ENCODE measurements around the gene PTBP1. TPM values are rescaled to one million over a fixed set of nuclear protein-coding genes. Genes with fewer than 3 reads are reported as not detected.

The PTBP1 gene
- total and polyA plus RNA-seq, 2 of the 13 experiments (the other 11 are each of a cell fraction or from before 2014, with no cell fraction given): 195 to 288 TPM

GRCh38 chr19:840519-841206, 43.4 kb downstream of the PTBP1 start, which contains the start of gene PRTN3:
TSS of gene PRTN3 (plus strand) at chr19:840999. CDS start at chr19:841009, 10 bp downstream.
- H3K4me2 ChIP-seq (ENCODE audit: low read depth, low read length): no peak within 1 kb of the TSS
- BruUV-seq (replicated peaks): no TSS peak
- intact Hi-C loops (cut with micrococcal nuclease; ENCODE audit: unreplicated experiment) (no loop called here), in situ Hi-C loops (cut with HindIII; ENCODE audit: extremely low pct_ligation_motif_present, low pct_unique_long_range_greater_than_20kb) (no loop called here)
- no peak for DNase-seq (ENCODE audit: low spot score)
- ATAC-seq: no peak
- no peak within 1 kb of the TSS for H2AFZ ChIP-seq (ENCODE audit: low read length)
- H3K27ac ChIP-seq (ENCODE audit: extremely low read length, insufficient read depth, low read length): no peak within 1 kb of the TSS
- no peaks in the 10 kb centered on the region for H3K9me3 ChIP-seq (ENCODE audit: low read length)
- peaks cover 29% of the 10 kb centered on the region for H3K4me1 ChIP-seq (ENCODE audit: insufficient read depth, low read length)
- peak; percentile 75; the same call in 1 of the 2 replicates for TF ChIP-seq HNRNPL (IDR thresholded peaks at IDR 0.05; ENCODE audit: low read depth, low read length)
- no peak for TF ChIP-seq YEATS4 (CRISPR knock-in tag; IDR thresholded peaks at IDR 0.05; ENCODE audit: borderline replicate concordance)
- TF ChIP-seq SNAI1 (CRISPR knock-in tag; IDR thresholded peaks at IDR 0.05; ENCODE audit: borderline replicate concordance): no peak
- TF ChIP-seq ZNF687 (CRISPR knock-in tag; IDR thresholded peaks at IDR 0.05): peak; percentile 44; the same call in 1 of the 2 replicates
- TF ChIP-seq ZNF7 (CRISPR knock-in tag; IDR thresholded peaks at IDR 0.05): no peak
- TF ChIP-seq ARID2 (CRISPR knock-in tag; IDR thresholded peaks at IDR 0.05; ENCODE audit: borderline replicate concordance): no peak
- TF ChIP-seq GLMP (CRISPR knock-in tag; IDR thresholded peaks at IDR 0.05; ENCODE audit: borderline replicate concordance): no peak
- TF ChIP-seq FOXP1 (IDR thresholded peaks at IDR 0.05): no peak
- TF ChIP-seq FOXP1 (CRISPR knock-in tag; IDR thresholded peaks at IDR 0.05): no peak
- TF ChIP-seq ZNF704 (CRISPR knock-in tag; IDR thresholded peaks at IDR 0.05; ENCODE audit: borderline replicate concordance): no peak
- TF ChIP-seq FOXO4 (CRISPR knock-in tag; conservative IDR thresholded peaks at IDR 0.05): no peak
- no peak for TF ChIP-seq SRF (IDR thresholded peaks at IDR 0.05; ENCODE audit: low read depth, low read length)
- TF ChIP-seq NRL (CRISPR knock-in tag; IDR thresholded peaks at IDR 0.05; ENCODE audit: borderline replicate concordance): no peak
- no peaks in the 10 kb centered on the region for H4K20me1 ChIP-seq (ENCODE audit: insufficient read depth, low read length)
- H3K79me2 ChIP-seq (ENCODE audit: insufficient read depth, low read length): no peaks in the 10 kb centered on the region
- peaks cover 13 to 60% of the 10 kb centered on the region in 2 experiments for H3K27me3 ChIP-seq (ENCODE audit: control insufficient read depth in 1 of 2, insufficient read depth in 2 of 2, low read length in 2 of 2)
- H3K9ac ChIP-seq (ENCODE audit: insufficient read depth, low read depth, low read length): no peak within 1 kb of the TSS
- FAIRE-seq: no peak
- no peaks in the 10 kb centered on the region for H3K36me3 ChIP-seq (replicated peaks in 1 of 2; ENCODE audit: control insufficient read depth in 1 of 2, insufficient read depth in 2 of 2, low read length in 2 of 2)
- WGBS (ENCODE audit: low lambda C conversion rate): 30% methylated on average over 2 of the region's 24 CpGs
- no peak within 1 kb of the TSS for H3K4me3 ChIP-seq (replicated peaks in 1 of 3; ENCODE audit: insufficient read depth in 1 of 3, low read depth in 2 of 3, low read length in 3 of 3)
- POLR2A ChIA-PET: interaction anchor here (1.0 kb wide), 1 partner anchor 44 kb away, joined by 3 read pairs; no protein-coding TSS in a partner anchor
- CTCF ChIA-PET (ENCODE audit: low intra/inter-chr PET ratio, low total read pairs): no interaction called here
